SK-N-MC (cell line): ENCODE measurements around the gene CCDC78.

ENCODE experiments used
- EZH2 ChIP-seq: fragments of 200-600 bp; sonication (generic); IDR thresholded peaks from one replicate; pipeline ENCODE4 v1.6.1; 2017; ENCODE audit warnings: antibody characterized with exemption
- FOXP2 ChIP-seq: optimal IDR thresholded peaks from 2 replicates; pipeline ENCODE3; 2011; ENCODE audit warnings: mild to moderate bottlenecking, moderate library complexity; ENCODE audit not compliant: insufficient read depth; ENCODE audit errors: extremely low read length, control extremely low read depth
- POLR2AphosphoS5 ChIP-seq: IDR thresholded peaks from 2 replicates; pipeline ENCODE4 v1.6.1; 2012; ENCODE audit warnings: mild to moderate bottlenecking, low read depth, low read length, borderline replicate concordance

GRCh38 chr16:752007-752312 lies 25.7 kb upstream of the CCDC78 start:
- TF ChIP-seq EZH2 (no peak), POLR2AphosphoS5 (no peak), FOXP2 (no peak)
